ENCODE measurements around the gene ARHGAP42.

- TF ChIP-seq POLR2AphosphoS5 (IDR thresholded peaks at IDR 0.05; ENCODE audit: low read depth, low read length) (no peak), POLR2A (IDR thresholded peaks at IDR 0.05; ENCODE audit: low read depth, low read length) (no peak)
Measured at GRCh38 chr11:100863080-100863581, 176.0 kb downstream of the ARHGAP42 start.

Measured in GM12892 (cell line).